Smooth muscle cell of bladder (primary cell): ENCODE results near the gene SPANXB1. TPM values are rescaled to one million over a fixed set of nuclear protein-coding genes. Genes with fewer than 3 reads are reported as not detected.

ENCODE experiments used
- total RNA-seq: library from RNA; depleted of rRNA; stranded (reverse); fragments of >200 nt; gene quantifications from 2 replicates; pipeline ENCODE4 v1.2.3, GENCODE V29; 2014

The SPANXB1 gene
- total RNA-seq: not detected in 2 replicates

GRCh38 chrX:141002568-141002967 is at the start of gene SPANXB1:
TSS of gene SPANXB1 (plus strand) at chrX:141002594. CDS start at chrX:141002694, 100 bp downstream.

Other genes with a start within 250 kb of the SPANXB1 start
- 3.8 and 4.6 TPM in 2 replicates for gene LDOC1, start 174.5 kb downstream of the SPANXB1 start, total RNA-seq
- gene SPANXC, start 239.9 kb downstream of the SPANXB1 start, total RNA-seq: not detected in 2 replicates